A673 (cell line): Measurements from ENCODE around the gene PHF10. TPM values are rescaled to one million over a fixed set of nuclear protein-coding genes. Genes with fewer than 3 reads are reported as not detected.

Source experiments
- BruUV-seq: library from RNA; stranded (reverse); fragments of 400-500 nt; replicated peaks from 2 replicates; lab custom pipeline; 2021; lab: Mats Ljungman, UMichigan
- CTCF ChIA-PET: fragments of 300-600 bp; sonication (Branson Sonifier 250); formaldehyde crosslinking; loops from one replicate; lab custom pipeline; 2022; ENCODE audit warnings: antibody characterized with exemption; lab: Charles Lee
- POLR2A ChIA-PET: fragments of 300-600 bp; sonication (Branson Sonifier 250); formaldehyde crosslinking; loops from one replicate; lab custom pipeline; 2022; ENCODE audit warnings: antibody characterized with exemption; ENCODE audit not compliant: low non-redundant PET; lab: Charles Lee
- DNase-seq: peaks from one replicate; pipeline ENCODE4 v3.0.0-alpha.2; 2015; ENCODE audit warnings: low spot score
- H3K27ac ChIP-seq: fragments of 200-600 bp; sonication (generic); 2 replicates; pipeline ENCODE4 v1.5.1; 2016; ENCODE audit warnings: mixed run types, low read depth, mild to moderate bottlenecking, mixed read lengths, antibody characterized with exemption, low read length; ENCODE audit not compliant: poor library complexity, severe bottlenecking
- H3K27me3 ChIP-seq: fragments of 200-600 bp; sonication (generic); replicated peaks from 2 replicates; pipeline ENCODE4 v1.6.1; 2017; ENCODE audit warnings: mixed run types, low read depth, mild to moderate bottlenecking, mixed read lengths, antibody characterized with exemption, low read length; ENCODE audit not compliant: insufficient read depth, poor library complexity
- H3K36me3 ChIP-seq: fragments of 200-600 bp; sonication (generic); 2 replicates; pipeline ENCODE4 v1.6.1; 2016; ENCODE audit warnings: mixed run types, mild to moderate bottlenecking, mixed read lengths, antibody characterized with exemption, low read length; ENCODE audit not compliant: insufficient read depth, poor library complexity, severe bottlenecking
- H3K4me1 ChIP-seq: fragments of 200-600 bp; sonication (generic); 2 replicates; pipeline ENCODE4 v1.6.1; 2017; ENCODE audit warnings: mixed run types, mild to moderate bottlenecking, mixed read lengths, antibody characterized with exemption, low read length; ENCODE audit not compliant: insufficient read depth, poor library complexity, severe bottlenecking
- H3K4me3 ChIP-seq: fragments of 200-600 bp; sonication (generic); 2 replicates; pipeline ENCODE4 v1.5.1; 2016; ENCODE audit warnings: low read depth, mixed run types, mild to moderate bottlenecking, mixed read lengths, low read length; ENCODE audit not compliant: poor library complexity, severe bottlenecking
- H3K9me3 ChIP-seq: fragments of 200-600 bp; sonication (generic); 2 replicates; pipeline ENCODE4 v1.6.1; 2016; ENCODE audit warnings: mixed run types, low read depth, mild to moderate bottlenecking, mixed read lengths, antibody characterized with exemption, low read length; ENCODE audit not compliant: poor library complexity, severe bottlenecking
- EZH2 ChIP-seq: fragments of 200-600 bp; sonication (generic); IDR thresholded peaks from 2 replicates; pipeline ENCODE4 v1.6.1; 2017; ENCODE audit warnings: borderline replicate concordance, low read depth, mild to moderate bottlenecking, mixed read lengths, antibody characterized with exemption, low read length; ENCODE audit not compliant: poor library complexity, severe bottlenecking
- intact Hi-C: fragments of 100-400 bp; cut with micrococcal nuclease; formaldehyde crosslinking; loops from one replicate; pipeline ENCODE4 v1.10.0; 2022; ENCODE audit not compliant: unreplicated experiment
- total RNA-seq: library from RNA; stranded (reverse); gene quantifications from 2 replicates; pipeline ENCODE4 v1.2.3, GENCODE V29; 2021
- TF ChIP-seq, protein P1 (sequence below): fragments of 300-800, 200-600 bp; sonication (generic); conservative IDR thresholded peaks from 2 replicates; pipeline ENCODE4 v1.5.1; 2017; ENCODE audit warnings: low read depth, mild to moderate bottlenecking, antibody characterized with exemption, low read length, moderate library complexity, mixed read lengths

Gene PHF10
- total RNA-seq, 1 experiment from 2014 or later = 61.4 TPM

DNA sequence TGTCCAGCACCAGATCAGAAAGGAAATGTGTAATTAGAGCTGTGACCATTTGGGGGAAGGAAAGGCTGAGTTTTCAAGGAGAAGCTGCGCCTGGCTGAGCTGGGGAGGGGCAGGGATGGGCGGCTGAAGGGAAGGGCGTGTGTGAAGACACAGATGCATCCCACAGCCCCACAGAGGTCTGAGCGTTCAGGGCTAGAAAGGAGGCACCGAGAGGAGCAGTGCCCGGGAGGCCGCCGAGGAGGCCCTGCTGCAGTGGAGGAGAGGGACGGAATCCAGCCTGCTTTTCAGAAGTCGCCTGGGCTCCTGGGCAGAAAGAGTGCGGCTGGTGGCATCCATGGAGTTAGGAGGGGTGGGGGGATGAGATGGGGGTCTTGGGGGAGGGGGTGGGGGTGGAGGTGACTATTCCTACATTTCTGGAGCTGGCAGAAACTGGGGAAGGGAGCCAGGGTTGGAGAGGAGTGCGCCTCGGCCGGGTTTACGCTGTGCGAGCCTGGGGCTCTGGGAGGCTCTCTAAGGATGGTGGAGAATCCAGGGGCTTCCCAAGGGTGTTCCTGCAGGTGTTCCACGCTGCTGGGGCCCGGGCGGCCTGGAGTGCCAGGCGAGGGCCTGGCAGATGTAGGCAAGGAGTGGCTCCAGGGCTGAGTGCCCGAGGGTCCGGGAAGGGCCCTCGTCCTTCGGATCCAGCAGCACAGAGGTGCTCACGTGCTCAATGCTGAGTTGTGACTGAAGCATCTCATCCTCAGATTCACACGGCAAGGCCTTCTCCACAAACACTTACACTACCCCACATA lies 64.3 kb downstream of the PHF10 start:
- Histone ChIP-seq H3K27ac (no peak overlapping the region), H3K9me3 (no peaks in the 10 kb centered on the region), H3K27me3 (no peaks in the 10 kb centered on the region), H3K36me3 (peaks cover 15% of the 10 kb centered on the region), H3K4me3 (no peak overlapping the region), H3K4me1 (no peaks in the 10 kb centered on the region)
- POLR2A ChIA-PET = no interaction called here
- CTCF ChIA-PET = no interaction called here
- TF ChIP-seq EZH2 = no peak
- TF ChIP-seq, protein P1, sequence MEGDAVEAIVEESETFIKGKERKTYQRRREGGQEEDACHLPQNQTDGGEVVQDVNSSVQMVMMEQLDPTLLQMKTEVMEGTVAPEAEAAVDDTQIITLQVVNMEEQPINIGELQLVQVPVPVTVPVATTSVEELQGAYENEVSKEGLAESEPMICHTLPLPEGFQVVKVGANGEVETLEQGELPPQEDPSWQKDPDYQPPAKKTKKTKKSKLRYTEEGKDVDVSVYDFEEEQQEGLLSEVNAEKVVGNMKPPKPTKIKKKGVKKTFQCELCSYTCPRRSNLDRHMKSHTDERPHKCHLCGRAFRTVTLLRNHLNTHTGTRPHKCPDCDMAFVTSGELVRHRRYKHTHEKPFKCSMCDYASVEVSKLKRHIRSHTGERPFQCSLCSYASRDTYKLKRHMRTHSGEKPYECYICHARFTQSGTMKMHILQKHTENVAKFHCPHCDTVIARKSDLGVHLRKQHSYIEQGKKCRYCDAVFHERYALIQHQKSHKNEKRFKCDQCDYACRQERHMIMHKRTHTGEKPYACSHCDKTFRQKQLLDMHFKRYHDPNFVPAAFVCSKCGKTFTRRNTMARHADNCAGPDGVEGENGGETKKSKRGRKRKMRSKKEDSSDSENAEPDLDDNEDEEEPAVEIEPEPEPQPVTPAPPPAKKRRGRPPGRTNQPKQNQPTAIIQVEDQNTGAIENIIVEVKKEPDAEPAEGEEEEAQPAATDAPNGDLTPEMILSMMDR = no peak
- BruUV-seq = no TSS peak
- no peak for DNase-seq
- intact Hi-C loops = loop anchor here (10.0 kb wide), 1 partner anchor 765 kb away; no protein-coding TSS in a partner anchor

DNA sequence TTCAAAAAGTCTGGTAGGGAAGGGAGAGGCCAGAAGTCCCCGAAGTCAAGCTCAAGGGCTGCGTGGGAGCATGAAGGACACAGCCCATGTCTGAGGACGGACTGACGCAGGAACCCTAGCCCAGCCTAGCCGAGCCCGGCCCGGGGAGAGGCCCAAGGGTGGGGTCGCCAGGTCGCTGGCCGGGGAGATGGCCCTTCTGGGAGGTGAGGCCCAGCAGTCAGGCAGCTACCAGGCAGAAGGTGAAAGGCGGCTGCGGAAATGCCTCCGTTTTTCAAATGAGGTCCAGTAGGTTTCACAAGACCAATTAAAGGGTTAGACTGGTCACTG lies 67.1 kb downstream of the PHF10 start:
- TF ChIP-seq, protein P1 = no peak
- no peak for TF ChIP-seq EZH2
- H3K9me3 ChIP-seq = no peaks in the 10 kb centered on the region
- H3K27me3 ChIP-seq = no peaks in the 10 kb centered on the region
- H3K4me1 ChIP-seq = no peaks in the 10 kb centered on the region
- intact Hi-C loops = loop anchor here (10.0 kb wide), 1 partner anchor 762 kb away; no protein-coding TSS in a partner anchor
- peaks cover 4% of the 10 kb centered on the region for H3K36me3 ChIP-seq
- BruUV-seq = no TSS peak
- ChIA-PET POLR2A (no interaction called here), CTCF (no interaction called here)
- H3K27ac ChIP-seq = no peak overlapping the region
- H3K4me3 ChIP-seq = no peak overlapping the region
- no peak for DNase-seq

DNA sequence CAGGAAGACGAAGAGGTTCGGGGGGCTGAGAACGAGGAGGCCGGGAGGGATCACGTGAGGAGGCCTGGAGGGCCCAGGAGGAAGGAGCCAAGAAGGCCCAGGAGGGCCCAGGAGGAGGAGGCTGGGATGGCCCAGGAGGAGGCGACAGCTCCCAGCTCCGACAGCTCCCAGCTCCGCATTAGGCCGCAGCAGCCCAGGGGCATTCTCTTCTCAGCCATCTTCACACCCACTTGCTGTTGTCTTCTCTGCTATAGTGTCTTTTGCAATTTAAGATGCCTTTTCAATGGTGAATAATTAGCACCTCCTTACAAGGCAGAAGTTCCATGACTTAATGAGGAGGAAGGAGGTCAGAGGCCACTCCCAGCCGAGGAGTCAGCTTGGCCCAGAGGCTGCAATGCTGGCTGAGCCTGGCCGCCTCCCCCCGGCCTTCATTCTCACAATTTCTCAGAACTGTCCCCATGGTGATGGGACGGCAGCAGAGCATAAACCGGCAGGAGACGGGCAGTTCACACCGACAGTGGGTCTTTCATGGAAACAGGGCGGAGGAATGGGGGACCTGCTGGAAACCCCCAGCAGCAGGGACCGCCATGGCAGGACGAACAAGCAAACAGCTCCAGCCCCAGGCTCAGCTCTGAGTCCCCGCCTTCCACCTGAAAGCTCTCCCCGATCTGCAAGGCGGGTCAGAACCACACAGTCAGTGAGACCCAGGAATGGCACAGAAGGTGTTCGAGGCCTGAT lies 67.6 kb downstream of the PHF10 start:
- no peak for TF ChIP-seq EZH2
- TF ChIP-seq, protein P1 = no peak
- POLR2A ChIA-PET = no interaction called here
- H3K27me3 ChIP-seq = no peaks in the 10 kb centered on the region
- no peak overlapping the region for H3K27ac ChIP-seq
- no peaks in the 10 kb centered on the region for H3K4me1 ChIP-seq
- H3K36me3 ChIP-seq = peaks cover 4% of the 10 kb centered on the region
- BruUV-seq = no TSS peak
- no peaks in the 10 kb centered on the region for H3K9me3 ChIP-seq
- CTCF ChIA-PET = no interaction called here
- DNase-seq = no peak
- H3K4me3 ChIP-seq = no peak overlapping the region
- intact Hi-C loops = loop anchor here (10.0 kb wide), 1 partner anchor 762 kb away; no protein-coding TSS in a partner anchor
